ENCODE results near the gene COQ10A. TPM values are rescaled to one million over a fixed set of nuclear protein-coding genes. Genes with fewer than 3 reads are reported as not detected.

Gene COQ10A
- polyA plus RNA-seq, 1 of the 3 experiments (the other 2 are of a cell fraction), result 42.2 TPM

DNA sequence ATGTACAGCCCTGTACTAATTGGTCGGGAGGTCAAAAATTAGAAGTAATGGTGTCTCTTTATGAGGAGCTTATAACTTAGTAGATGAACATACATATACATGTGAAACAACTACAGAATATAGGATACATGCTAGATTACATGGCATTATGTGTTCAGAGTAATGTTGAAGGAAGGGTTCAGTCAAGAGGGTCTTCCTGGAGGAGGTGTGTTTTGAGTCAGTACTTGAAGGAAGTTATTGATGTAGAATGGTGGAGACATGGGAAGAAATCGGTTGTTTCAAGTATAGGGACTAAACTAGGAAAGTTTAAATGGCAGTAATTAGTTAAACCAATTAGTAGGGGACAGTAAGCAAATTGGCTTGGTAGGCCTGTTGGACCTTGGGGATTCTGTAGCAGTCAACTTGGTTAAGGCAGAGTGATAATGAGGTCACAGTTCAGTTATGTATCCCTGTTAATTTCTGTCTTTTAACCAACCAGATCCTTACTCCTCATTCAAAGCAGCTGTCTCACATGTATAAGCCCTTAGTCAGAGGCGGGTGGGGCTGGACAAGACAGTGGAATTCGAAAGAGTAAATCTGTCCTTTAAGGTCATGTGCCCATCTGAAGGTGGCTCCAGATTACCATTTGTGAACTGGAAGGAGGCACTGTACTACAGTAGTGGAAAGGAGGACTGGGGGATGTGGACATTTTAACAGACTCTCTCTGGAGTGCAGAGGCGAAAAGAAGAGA lies 5.1 kb upstream of the COQ10A start:
- peaks cover 10 to 14% of the 10 kb centered on the region in 2 experiments for H3K4me1 ChIP-seq (ENCODE audit: control insufficient read depth in 1 of 2, insufficient read depth in 2 of 2, low read depth in 1 of 2, low read length in 1 of 2)
- H3K9me2 ChIP-seq, result no peaks in the 10 kb centered on the region
- CTCF ChIA-PET, result interaction anchor here (0.9 to 2.1 kb wide), 3 partner anchors 10 to 70 kb away, joined by 3 to 6 read pairs (median 5); no protein-coding TSS in a partner anchor
- H3K27me3 ChIP-seq (ENCODE audit: insufficient read depth), result no peaks in the 10 kb centered on the region
- H3K36me3 ChIP-seq (replicated peaks in 1 of 2; ENCODE audit: control insufficient read depth in 1 of 2, insufficient read depth in 2 of 2, low read length in 1 of 2), result no peaks in the 10 kb centered on the region
- H3K4me3 ChIP-seq (ENCODE audit: low read depth in 2 of 2, low read length in 1 of 2), result no peak overlapping the region
- H3K9me3 ChIP-seq, result no peaks in the 10 kb centered on the region
- peak overlapping the region; percentile 3; the same call in 1 of the 2 replicates for H3K4me2 ChIP-seq
- no peak for DNase-seq
- peaks cover 6% of the 10 kb centered on the region for H4K20me1 ChIP-seq (ENCODE audit: insufficient read depth)
- TF ChIP-seq, protein P1, sequence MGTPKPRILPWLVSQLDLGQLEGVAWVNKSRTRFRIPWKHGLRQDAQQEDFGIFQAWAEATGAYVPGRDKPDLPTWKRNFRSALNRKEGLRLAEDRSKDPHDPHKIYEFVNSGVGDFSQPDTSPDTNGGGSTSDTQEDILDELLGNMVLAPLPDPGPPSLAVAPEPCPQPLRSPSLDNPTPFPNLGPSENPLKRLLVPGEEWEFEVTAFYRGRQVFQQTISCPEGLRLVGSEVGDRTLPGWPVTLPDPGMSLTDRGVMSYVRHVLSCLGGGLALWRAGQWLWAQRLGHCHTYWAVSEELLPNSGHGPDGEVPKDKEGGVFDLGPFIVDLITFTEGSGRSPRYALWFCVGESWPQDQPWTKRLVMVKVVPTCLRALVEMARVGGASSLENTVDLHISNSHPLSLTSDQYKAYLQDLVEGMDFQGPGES (IDR thresholded peaks at IDR 0.05; ENCODE audit: low read depth, low read length), result no peak
- peak; percentile 35; the same call in 1 of the 2 replicates for TF ChIP-seq TEAD4 (IDR thresholded peaks at IDR 0.05; ENCODE audit: borderline replicate concordance, insufficient read depth)
- TF ChIP-seq, protein P2, sequence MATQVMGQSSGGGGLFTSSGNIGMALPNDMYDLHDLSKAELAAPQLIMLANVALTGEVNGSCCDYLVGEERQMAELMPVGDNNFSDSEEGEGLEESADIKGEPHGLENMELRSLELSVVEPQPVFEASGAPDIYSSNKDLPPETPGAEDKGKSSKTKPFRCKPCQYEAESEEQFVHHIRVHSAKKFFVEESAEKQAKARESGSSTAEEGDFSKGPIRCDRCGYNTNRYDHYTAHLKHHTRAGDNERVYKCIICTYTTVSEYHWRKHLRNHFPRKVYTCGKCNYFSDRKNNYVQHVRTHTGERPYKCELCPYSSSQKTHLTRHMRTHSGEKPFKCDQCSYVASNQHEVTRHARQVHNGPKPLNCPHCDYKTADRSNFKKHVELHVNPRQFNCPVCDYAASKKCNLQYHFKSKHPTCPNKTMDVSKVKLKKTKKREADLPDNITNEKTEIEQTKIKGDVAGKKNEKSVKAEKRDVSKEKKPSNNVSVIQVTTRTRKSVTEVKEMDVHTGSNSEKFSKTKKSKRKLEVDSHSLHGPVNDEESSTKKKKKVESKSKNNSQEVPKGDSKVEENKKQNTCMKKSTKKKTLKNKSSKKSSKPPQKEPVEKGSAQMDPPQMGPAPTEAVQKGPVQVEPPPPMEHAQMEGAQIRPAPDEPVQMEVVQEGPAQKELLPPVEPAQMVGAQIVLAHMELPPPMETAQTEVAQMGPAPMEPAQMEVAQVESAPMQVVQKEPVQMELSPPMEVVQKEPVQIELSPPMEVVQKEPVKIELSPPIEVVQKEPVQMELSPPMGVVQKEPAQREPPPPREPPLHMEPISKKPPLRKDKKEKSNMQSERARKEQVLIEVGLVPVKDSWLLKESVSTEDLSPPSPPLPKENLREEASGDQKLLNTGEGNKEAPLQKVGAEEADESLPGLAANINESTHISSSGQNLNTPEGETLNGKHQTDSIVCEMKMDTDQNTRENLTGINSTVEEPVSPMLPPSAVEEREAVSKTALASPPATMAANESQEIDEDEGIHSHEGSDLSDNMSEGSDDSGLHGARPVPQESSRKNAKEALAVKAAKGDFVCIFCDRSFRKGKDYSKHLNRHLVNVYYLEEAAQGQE (IDR thresholded peaks at IDR 0.05; ENCODE audit: low read depth, low read length), result no peak
- peak; percentile 26; the same call in 1 of the 2 replicates for TF ChIP-seq RXRA (IDR thresholded peaks at IDR 0.05; ENCODE audit: borderline replicate concordance, low read depth)
- no peak for TF ChIP-seq FOXJ3 (CRISPR knock-in tag; IDR thresholded peaks at IDR 0.05)
- no peak for TF ChIP-seq GATA2 (CRISPR knock-in tag; IDR thresholded peaks at IDR 0.05)
- peak; percentile 78 for TF ChIP-seq TCF12 (IDR thresholded peaks at IDR 0.05)
- TF ChIP-seq RAD21 (IDR thresholded peaks at IDR 0.05; ENCODE audit: low read length), result no peak
- TF ChIP-seq JUND (IDR thresholded peaks at IDR 0.05), result peak; percentile 42; the same call in 1 of the 2 replicates
- TF ChIP-seq, protein P3, sequence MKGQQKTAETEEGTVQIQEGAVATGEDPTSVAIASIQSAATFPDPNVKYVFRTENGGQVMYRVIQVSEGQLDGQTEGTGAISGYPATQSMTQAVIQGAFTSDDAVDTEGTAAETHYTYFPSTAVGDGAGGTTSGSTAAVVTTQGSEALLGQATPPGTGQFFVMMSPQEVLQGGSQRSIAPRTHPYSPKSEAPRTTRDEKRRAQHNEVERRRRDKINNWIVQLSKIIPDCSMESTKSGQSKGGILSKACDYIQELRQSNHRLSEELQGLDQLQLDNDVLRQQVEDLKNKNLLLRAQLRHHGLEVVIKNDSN (IDR thresholded peaks at IDR 0.05; ENCODE audit: borderline replicate concordance, low read depth), result peak; percentile 71
- TF ChIP-seq PBX3 (IDR thresholded peaks at IDR 0.05), result peak; percentile 21; the same call in 1 of the 2 replicates
- no peak for TF ChIP-seq RFX5 (IDR thresholded peaks at IDR 0.05; ENCODE audit: low read length)
- TF ChIP-seq TAF1 (IDR thresholded peaks at IDR 0.05; ENCODE audit: borderline replicate concordance, low read depth, low read length), result no peak
- peak; percentile 65 for TF ChIP-seq FOSL2 (IDR thresholded peaks at IDR 0.05; ENCODE audit: borderline replicate concordance, low read depth)
- peaks cover 15% of the 10 kb centered on the region for H3K79me2 ChIP-seq (ENCODE audit: insufficient read depth)
- POLR2A ChIA-PET, result no interaction called here
- 62% methylated on average over 5 of the region's 5 CpGs for WGBS (ENCODE audit: low lambda C conversion rate)
- peaks cover 39% of the 10 kb centered on the region for H3F3A ChIP-seq (replicated peaks; ENCODE audit: insufficient read depth)
- peak overlapping the region; percentile 69; the same call in 1 of the 2 replicates for H2AFZ ChIP-seq (ENCODE audit: low read depth)
- H3K27ac ChIP-seq (ENCODE audit: low read depth in 2 of 2, low read length in 1 of 2), result peak overlapping the region; percentile 41 to 66; a peak in 3 of 4 replicates
- H3K9ac ChIP-seq, result no peak overlapping the region; the same call in 1 of the 2 replicates
